HepG2 (cell line): ENCODE data around the gene CFAP73. TPM values are rescaled to one million over a fixed set of nuclear protein-coding genes. Genes with fewer than 3 reads are reported as not detected.
A peak's percentile ranks its signal among the peaks of the same experiment; 100 is the strongest.

Source experiments
- BRD4 ChIP-seq: sonication (generic); formaldehyde crosslinking; IDR thresholded peaks from 2 replicates; pipeline ENCODE4 v1.4.0; 2020; ENCODE audit warnings: missing genetic modification reagents
- CBX5 ChIP-seq: sonication (generic); formaldehyde crosslinking; IDR thresholded peaks from 2 replicates; pipeline ENCODE4 v1.4.0; 2020; ENCODE audit warnings: missing genetic modification reagents, borderline replicate concordance
- EHMT2 ChIP-seq: fragments of 200-600 bp; sonication (generic); IDR thresholded peaks from 2 replicates; pipeline ENCODE4 v1.7.0; 2017; ENCODE audit warnings: antibody characterized with exemption, low read depth, low read length, borderline replicate concordance
- HNF4G ChIP-seq, 2 experiments: sonication (generic) in 1 of 2; formaldehyde crosslinking in 1 of 2; IDR thresholded peaks; 2 replicates each; pipeline versions ENCODE4 v1.4.0 to v1.6.1; 2011 to 2020; ENCODE audit warnings: borderline replicate concordance in 2 of 2, low read depth in 2 of 2, mild to moderate bottlenecking in 2 of 2, low read length in 1 of 2, missing genetic modification reagents in 1 of 2, moderate library complexity in 1 of 2
- HOXA5 ChIP-seq: sonication (generic); formaldehyde crosslinking; IDR thresholded peaks from 2 replicates; pipeline ENCODE4 v1.4.0; 2020; ENCODE audit warnings: missing genetic modification reagents
- KDM5B ChIP-seq: sonication (generic); formaldehyde crosslinking; IDR thresholded peaks from 2 replicates; pipeline ENCODE4 v1.4.0; 2020; ENCODE audit warnings: missing genetic modification reagents, mild to moderate bottlenecking, borderline replicate concordance
- KLF9 ChIP-seq: IDR thresholded peaks from 2 replicates; pipeline ENCODE4 v1.6.1; 2016; ENCODE audit warnings: low read depth
- LCORL ChIP-seq, 2 experiments: fragments of 450-650 bp in 1 of 2; sonication (generic) in 1 of 2; formaldehyde crosslinking in 1 of 2; IDR thresholded peaks; 2 replicates each; pipeline versions ENCODE4 v1.5.0 to v1.6.1; 2017 to 2020; ENCODE audit warnings: antibody characterized with exemption in 1 of 2, missing genetic modification reagents in 1 of 2
- MLLT10 ChIP-seq: sonication (generic); formaldehyde crosslinking; IDR thresholded peaks from 2 replicates; pipeline ENCODE4 v1.4.0; 2020; ENCODE audit warnings: missing genetic modification reagents
- NR2F1 ChIP-seq, 2 experiments: fragments of 450-650 bp in 1 of 2; formaldehyde crosslinking in 1 of 2; IDR thresholded peaks; 2 replicates each; pipeline versions ENCODE4 v1.5.0 to v1.6.1; 2016 to 2020; ENCODE audit warnings: mild to moderate bottlenecking in 1 of 2, missing compliant biosample characterization in 1 of 2, missing genetic modification reagents in 1 of 2, moderate library complexity in 1 of 2
- TAF1 ChIP-seq: sonication (generic); formaldehyde crosslinking; IDR thresholded peaks from 2 replicates; pipeline ENCODE4 v1.4.0; 2020; ENCODE audit warnings: missing genetic modification reagents
- ZBTB21 ChIP-seq: sonication (generic); formaldehyde crosslinking; IDR thresholded peaks from 2 replicates; pipeline ENCODE4 v1.4.0; 2020; ENCODE audit warnings: missing genetic modification reagents
- ZFP90 ChIP-seq: sonication (generic); formaldehyde crosslinking; IDR thresholded peaks from 2 replicates; pipeline ENCODE4 v1.8.0; 2022; ENCODE audit warnings: missing genetic modification reagents, mild to moderate bottlenecking, inconsistent platforms, borderline replicate concordance
- ZMYM3 ChIP-seq: sonication (generic); formaldehyde crosslinking; IDR thresholded peaks from 2 replicates; pipeline ENCODE4 v1.5.1; 2020; ENCODE audit warnings: mild to moderate bottlenecking, missing genetic modification reagents
- ZNF616 ChIP-seq: sonication (generic); formaldehyde crosslinking; IDR thresholded peaks from 2 replicates; pipeline ENCODE4 v1.5.0; 2020; ENCODE audit warnings: low read depth, mild to moderate bottlenecking, missing genetic modification reagents
- ZNF619 ChIP-seq: sonication (generic); formaldehyde crosslinking; IDR thresholded peaks from 2 replicates; pipeline ENCODE4 v1.4.0; 2020; ENCODE audit warnings: mild to moderate bottlenecking, missing genetic modification reagents
- ZNF652 ChIP-seq: IDR thresholded peaks from 2 replicates; pipeline ENCODE4 v1.6.1; 2016; ENCODE audit warnings: low read depth, borderline replicate concordance
- ZSCAN29 ChIP-seq: sonication (generic); formaldehyde crosslinking; conservative IDR thresholded peaks from 2 replicates; pipeline ENCODE4 v1.4.0; 2020; ENCODE audit warnings: mild to moderate bottlenecking, missing genetic modification reagents
- polyA plus RNA-seq, 8 experiments: library from polyadenylated mRNA; depleted of rRNA in 3 of 8; stranded (reverse) in 7 of 8; unstranded in 1 of 8; fragments of >200 nt; fragmentation: Illumina TruSeq in 4 of 8; extraction: Trizol in 4 of 8; gene quantifications; 2 replicates each; pipeline versions ENCODE4 v1.2.1 to v1.2.3, GENCODE V29; 2011 to 2016; ENCODE audit warnings: low read depth in 4 of 8, missing spikeins in 1 of 8, mixed read lengths in 1 of 8; ENCODE audit not compliant: insufficient read depth in 1 of 8
- total RNA-seq, 5 experiments: library from RNA; depleted of rRNA; stranded (reverse); fragments of >200 nt; fragmentation: Illumina TruSeq; extraction: Trizol; gene quantifications; 2 replicates each; pipeline ENCODE4 v1.2.3, GENCODE V29; 2016; ENCODE audit warnings: low read depth in 1 of 5
- TF ChIP-seq, protein P1 (sequence below), 2 experiments: sonication (generic) in 1 of 2; formaldehyde crosslinking in 1 of 2; IDR thresholded peaks; 2 replicates each; pipeline versions ENCODE4 v1.4.0 to v1.6.1; 2018 to 2020; ENCODE audit warnings: missing genetic modification reagents in 2 of 2, borderline replicate concordance in 1 of 2, low read depth in 1 of 2, mild to moderate bottlenecking in 1 of 2, missing biosample characterization in 1 of 2
- TF ChIP-seq, protein P2 (sequence below), 2 experiments: sonication (generic) in 1 of 2; formaldehyde crosslinking in 1 of 2; IDR thresholded peaks; 2 replicates each; pipeline versions ENCODE4 v1.4.0 to v1.6.1; 2016 to 2020; ENCODE audit warnings: borderline replicate concordance in 1 of 2, low read depth in 1 of 2, mild to moderate bottlenecking in 1 of 2, missing genetic modification reagents in 1 of 2
- TF ChIP-seq, protein P3 (sequence below): sonication (generic); formaldehyde crosslinking; conservative IDR thresholded peaks from 2 replicates; pipeline ENCODE4 v1.8.0; 2022; ENCODE audit warnings: missing genetic modification reagents

The CFAP73 gene
- total and polyA plus RNA-seq, 2 of the 13 experiments (the other 11 are each of a cell fraction or from before 2014, with no cell fraction given) = not detected

DNA sequence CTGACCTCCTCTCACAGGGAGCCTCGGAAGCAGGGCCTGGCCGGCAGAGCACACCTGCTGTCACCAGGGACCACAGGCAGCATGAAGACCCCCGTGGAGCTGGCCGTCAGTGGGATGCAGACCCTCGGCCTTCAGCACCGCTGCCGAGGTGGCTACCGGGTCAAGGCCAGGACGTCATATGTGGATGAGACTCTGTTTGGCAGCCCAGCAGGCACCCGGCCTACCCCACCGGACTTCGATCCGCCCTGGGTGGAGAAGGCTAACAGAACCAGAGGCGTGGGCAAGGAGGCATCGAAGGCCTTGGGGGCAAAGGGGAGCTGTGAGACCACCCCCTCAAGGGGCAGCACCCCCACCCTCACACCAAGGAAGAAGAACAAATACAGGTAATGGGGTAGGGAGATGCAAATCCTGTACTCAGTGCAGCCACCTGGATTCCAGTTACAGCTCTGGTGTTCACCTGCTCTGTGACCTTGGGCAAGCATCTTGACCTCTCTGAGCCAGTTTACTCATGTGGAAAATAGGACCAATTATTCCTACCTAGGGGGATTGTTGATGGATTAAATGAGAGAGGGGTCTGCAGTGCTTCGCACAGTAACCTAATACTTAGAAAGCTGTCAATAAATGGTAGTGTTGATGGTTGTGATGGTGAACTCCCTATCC is 37.3 kb downstream of the CFAP73 start (continued):
- TF ChIP-seq, protein P1, sequence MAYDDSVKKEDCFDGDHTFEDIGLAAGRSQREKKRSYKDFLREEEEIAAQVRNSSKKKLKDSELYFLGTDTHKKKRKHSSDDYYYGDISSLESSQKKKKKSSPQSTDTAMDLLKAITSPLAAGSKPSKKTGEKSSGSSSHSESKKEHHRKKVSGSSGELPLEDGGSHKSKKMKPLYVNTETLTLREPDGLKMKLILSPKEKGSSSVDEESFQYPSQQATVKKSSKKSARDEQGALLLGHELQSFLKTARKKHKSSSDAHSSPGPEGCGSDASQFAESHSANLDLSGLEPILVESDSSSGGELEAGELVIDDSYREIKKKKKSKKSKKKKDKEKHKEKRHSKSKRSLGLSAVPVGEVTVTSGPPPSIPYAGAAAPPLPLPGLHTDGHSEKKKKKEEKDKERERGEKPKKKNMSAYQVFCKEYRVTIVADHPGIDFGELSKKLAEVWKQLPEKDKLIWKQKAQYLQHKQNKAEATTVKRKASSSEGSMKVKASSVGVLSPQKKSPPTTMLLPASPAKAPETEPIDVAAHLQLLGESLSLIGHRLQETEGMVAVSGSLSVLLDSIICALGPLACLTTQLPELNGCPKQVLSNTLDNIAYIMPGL (CRISPR knock-in tag; IDR thresholded peaks at IDR 0.05; ENCODE audit: borderline replicate concordance in 1 of 2, low read depth in 1 of 2) = no peak
- TF ChIP-seq KDM5B (CRISPR knock-in tag) (peak; percentile 23; the same call in 1 of the 2 replicates), ZNF616 (no peak), CBX5 (no peak), TAF1 (CRISPR knock-in tag) (0 out of 2 replicates have a peak, but pooled peaks have one; percentile 17), HNF4G (IDR thresholded peaks at IDR 0.05; ENCODE audit: borderline replicate concordance, low read depth, low read length) (no peak), HNF4G (CRISPR knock-in tag; IDR thresholded peaks at IDR 0.05; ENCODE audit: borderline replicate concordance, low read depth) (no peak), ZMYM3 (peak; percentile 79), HOXA5 (no peak), ZBTB21 (CRISPR knock-in tag) (no peak), NR2F1 (CRISPR knock-in tag; IDR thresholded peaks at IDR 0.05) (0 out of 4 replicates have a peak, but pooled peaks have one; percentile 20 to 21), ZFP90 (CRISPR knock-in tag) (no peak), ZNF652 (no peak), EHMT2 (no peak), KLF9 (no peak), LCORL (IDR thresholded peaks at IDR 0.05) (no peak), LCORL (CRISPR knock-in tag; IDR thresholded peaks at IDR 0.05) (peak; percentile 37; the same call in 1 of the 2 replicates), BRD4 (CRISPR knock-in tag) (no peak), ZNF619 (CRISPR knock-in tag) (0 out of 2 replicates have a peak, but pooled peaks have one; percentile 29), MLLT10 (CRISPR knock-in tag) (no peak), ZSCAN29 (no peak)
- TF ChIP-seq, protein P2, sequence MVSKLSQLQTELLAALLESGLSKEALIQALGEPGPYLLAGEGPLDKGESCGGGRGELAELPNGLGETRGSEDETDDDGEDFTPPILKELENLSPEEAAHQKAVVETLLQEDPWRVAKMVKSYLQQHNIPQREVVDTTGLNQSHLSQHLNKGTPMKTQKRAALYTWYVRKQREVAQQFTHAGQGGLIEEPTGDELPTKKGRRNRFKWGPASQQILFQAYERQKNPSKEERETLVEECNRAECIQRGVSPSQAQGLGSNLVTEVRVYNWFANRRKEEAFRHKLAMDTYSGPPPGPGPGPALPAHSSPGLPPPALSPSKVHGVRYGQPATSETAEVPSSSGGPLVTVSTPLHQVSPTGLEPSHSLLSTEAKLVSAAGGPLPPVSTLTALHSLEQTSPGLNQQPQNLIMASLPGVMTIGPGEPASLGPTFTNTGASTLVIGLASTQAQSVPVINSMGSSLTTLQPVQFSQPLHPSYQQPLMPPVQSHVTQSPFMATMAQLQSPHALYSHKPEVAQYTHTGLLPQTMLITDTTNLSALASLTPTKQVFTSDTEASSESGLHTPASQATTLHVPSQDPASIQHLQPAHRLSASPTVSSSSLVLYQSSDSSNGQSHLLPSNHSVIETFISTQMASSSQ (IDR thresholded peaks at IDR 0.05; ENCODE audit: low read depth) = no peak
- TF ChIP-seq, protein P2 (CRISPR knock-in tag; IDR thresholded peaks at IDR 0.05; ENCODE audit: borderline replicate concordance) = no peak
- TF ChIP-seq, protein P3, sequence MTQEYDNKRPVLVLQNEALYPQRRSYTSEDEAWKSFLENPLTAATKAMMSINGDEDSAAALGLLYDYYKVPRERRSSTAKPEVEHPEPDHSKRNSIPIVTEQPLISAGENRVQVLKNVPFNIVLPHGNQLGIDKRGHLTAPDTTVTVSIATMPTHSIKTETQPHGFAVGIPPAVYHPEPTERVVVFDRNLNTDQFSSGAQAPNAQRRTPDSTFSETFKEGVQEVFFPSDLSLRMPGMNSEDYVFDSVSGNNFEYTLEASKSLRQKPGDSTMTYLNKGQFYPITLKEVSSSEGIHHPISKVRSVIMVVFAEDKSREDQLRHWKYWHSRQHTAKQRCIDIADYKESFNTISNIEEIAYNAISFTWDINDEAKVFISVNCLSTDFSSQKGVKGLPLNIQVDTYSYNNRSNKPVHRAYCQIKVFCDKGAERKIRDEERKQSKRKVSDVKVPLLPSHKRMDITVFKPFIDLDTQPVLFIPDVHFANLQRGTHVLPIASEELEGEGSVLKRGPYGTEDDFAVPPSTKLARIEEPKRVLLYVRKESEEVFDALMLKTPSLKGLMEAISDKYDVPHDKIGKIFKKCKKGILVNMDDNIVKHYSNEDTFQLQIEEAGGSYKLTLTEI (CRISPR knock-in tag) = no peak
